IMR-90 (cell line): Measurements from ENCODE around the gene ITGB2. TPM values are rescaled to one million over a fixed set of nuclear protein-coding genes. Genes with fewer than 3 reads are reported as not detected.

ENCODE experiments used
- ATAC-seq: fragments of 200-7000 bp; cut with Tn5 transposase; 2 replicates; pipeline ENCODE4 v1.9.1; 2020; ENCODE audit warnings: low read depth, mild to moderate bottlenecking, moderate library complexity
- BruUV-seq: library from RNA; stranded (reverse); fragments of 400-500 nt; replicated peaks from 2 replicates; lab custom pipeline; 2021; lab: Mats Ljungman, UMichigan
- CTCF ChIA-PET: fragments of 300-600 bp; formaldehyde crosslinking; extraction: SDS; loops from one replicate; lab custom pipeline; 2021; ENCODE audit warnings: antibody characterized with exemption; lab: Yijun Ruan, JAX
- POLR2A ChIA-PET: fragments of 300-600 bp; sonication (Branson Sonifier 250); formaldehyde crosslinking; loops from one replicate; lab custom pipeline; 2022; ENCODE audit warnings: antibody characterized with exemption; ENCODE audit not compliant: unreplicated experiment; lab: Charles Lee
- DNase-seq: peaks from one replicate; pipeline ENCODE4 v3.0.0; 2013
- H2AFZ ChIP-seq: replicated peaks from 2 replicates; pipeline ENCODE3; 2013; ENCODE audit warnings: low read length, mild to moderate bottlenecking; ENCODE audit not compliant: poor library complexity
- H2AK5ac ChIP-seq: 2 replicates; pipeline ENCODE4 v1.6.1; 2013; ENCODE audit warnings: low read depth, low read length, inconsistent platforms
- H2AK9ac ChIP-seq: replicated peaks from 2 replicates; pipeline ENCODE3; 2013; ENCODE audit warnings: mild to moderate bottlenecking, low read depth, low read length, moderate library complexity; ENCODE audit not compliant: poor library complexity
- H2BK120ac ChIP-seq: 2 replicates; pipeline ENCODE4 v1.6.1; 2013; ENCODE audit warnings: low read depth, low read length, inconsistent platforms
- H2BK15ac ChIP-seq: 3 replicates; pipeline ENCODE4 v1.6.1; 2013; ENCODE audit warnings: low read depth, low read length, inconsistent platforms
- H2BK20ac ChIP-seq: 2 replicates; pipeline ENCODE4 v1.6.1; 2013; ENCODE audit warnings: low read depth, mild to moderate bottlenecking, inconsistent platforms, low read length, moderate library complexity
- H2BK5ac ChIP-seq: 2 replicates; pipeline ENCODE4 v1.6.1; 2013; ENCODE audit warnings: mild to moderate bottlenecking, low read depth, low read length, inconsistent platforms; ENCODE audit not compliant: poor library complexity, severe bottlenecking
- H3K14ac ChIP-seq: replicated peaks from 2 replicates; pipeline ENCODE4 v1.6.1; 2013; ENCODE audit warnings: low read depth, low read length, inconsistent platforms
- H3K18ac ChIP-seq: 2 replicates; pipeline ENCODE4 v1.6.1; 2013; ENCODE audit warnings: low read depth, low read length, control low read depth
- H3K23ac ChIP-seq: 2 replicates; pipeline ENCODE4 v1.6.1; 2013; ENCODE audit warnings: low read depth, low read length, inconsistent platforms
- H3K27ac ChIP-seq: 2 replicates; pipeline ENCODE4 v1.5.1; 2013; ENCODE audit warnings: mild to moderate bottlenecking, control low read depth, low read length; ENCODE audit not compliant: insufficient read depth
- H3K27me3 ChIP-seq: 2 replicates; pipeline ENCODE4 v1.6.1; 2013; ENCODE audit warnings: low read length; ENCODE audit not compliant: control insufficient read depth, insufficient read depth
- H3K36me3 ChIP-seq: 2 replicates; pipeline ENCODE4 v1.6.1; 2013; ENCODE audit warnings: low read length, mixed read lengths; ENCODE audit not compliant: control insufficient read depth, insufficient read depth
- H3K4ac ChIP-seq: 2 replicates; pipeline ENCODE4 v1.6.1; 2013; ENCODE audit warnings: low read depth, low read length, inconsistent platforms
- H3K4me1 ChIP-seq: 2 replicates; pipeline ENCODE4 v1.6.1; 2013; ENCODE audit warnings: low read length, mixed read lengths; ENCODE audit not compliant: control insufficient read depth, insufficient read depth
- H3K4me2 ChIP-seq: 2 replicates; pipeline ENCODE4 v1.6.1; 2013; ENCODE audit warnings: low read depth, mild to moderate bottlenecking, control low read depth, low read length, moderate library complexity
- H3K4me3 ChIP-seq: 2 replicates; pipeline ENCODE4 v1.5.1; 2013; ENCODE audit warnings: low read depth, mild to moderate bottlenecking, control low read depth, low read length, moderate library complexity; ENCODE audit not compliant: insufficient read depth
- H3K56ac ChIP-seq: 2 replicates; pipeline ENCODE4 v1.6.1; 2013; ENCODE audit warnings: low read length, inconsistent platforms; ENCODE audit not compliant: insufficient read depth; ENCODE audit errors: extremely low read depth
- H3K79me1 ChIP-seq, 2 experiments: 2 replicates each; pipeline ENCODE4 v1.6.1; 2013; ENCODE audit warnings: low read length in 2 of 2, inconsistent platforms in 1 of 2, low read depth in 1 of 2
- H3K9ac ChIP-seq: 2 replicates; pipeline ENCODE4 v1.6.1; 2013; ENCODE audit warnings: low read depth, low read length, control low read depth
- H3K9me1 ChIP-seq: 2 replicates; pipeline ENCODE4 v1.6.1; 2013; ENCODE audit warnings: low read length, inconsistent platforms; ENCODE audit not compliant: insufficient read depth
- H3K9me3 ChIP-seq: 2 replicates; pipeline ENCODE4 v1.6.1; 2013; ENCODE audit warnings: low read length; ENCODE audit not compliant: control insufficient read depth, insufficient read depth
- H4K20me1 ChIP-seq: 2 replicates; pipeline ENCODE4 v1.6.1; 2013; ENCODE audit warnings: low read length, inconsistent platforms; ENCODE audit not compliant: insufficient read depth
- H4K5ac ChIP-seq: 2 replicates; pipeline ENCODE4 v1.6.1; 2013; ENCODE audit warnings: mild to moderate bottlenecking, low read depth, low read length, control low read depth
- H4K8ac ChIP-seq, 2 experiments: 2 replicates each; pipeline ENCODE4 v1.6.1; 2013; ENCODE audit warnings: low read depth in 2 of 2, low read length in 2 of 2, control low read depth in 1 of 2, inconsistent platforms in 1 of 2
- H4K91ac ChIP-seq: 2 replicates; pipeline ENCODE4 v1.6.1; 2013; ENCODE audit warnings: low read depth, low read length, inconsistent platforms; ENCODE audit not compliant: insufficient read depth
- BHLHE40 ChIP-seq: fragments of 150-350 bp; IDR thresholded peaks from 2 replicates; pipeline ENCODE4 v1.6.1; 2016; ENCODE audit warnings: mild to moderate bottlenecking, low read depth, low read length
- CEBPB ChIP-seq: IDR thresholded peaks from 2 replicates; pipeline ENCODE4 v1.6.1; 2012; ENCODE audit warnings: low read depth, low read length, improper control_type of control experiment
- ELK1 ChIP-seq: fragments of 150-350 bp; IDR thresholded peaks from 2 replicates; pipeline ENCODE4 v1.6.1; 2016; ENCODE audit warnings: low read depth, mild to moderate bottlenecking, low read length, moderate library complexity, borderline replicate concordance
- MAFK ChIP-seq: IDR thresholded peaks from 2 replicates; pipeline ENCODE4 v1.6.1; 2012; ENCODE audit warnings: low read depth, low read length, improper control_type of control experiment
- MAZ ChIP-seq: IDR thresholded peaks from 2 replicates; pipeline ENCODE4 v1.6.1; 2012; ENCODE audit warnings: low read depth, mild to moderate bottlenecking, low read length, improper control_type of control experiment, moderate library complexity, borderline replicate concordance
- MXI1 ChIP-seq: IDR thresholded peaks from 2 replicates; pipeline ENCODE4 v1.6.1; 2012; ENCODE audit warnings: low read depth, mild to moderate bottlenecking, low read length, moderate library complexity, borderline replicate concordance
- POLR2A ChIP-seq: IDR thresholded peaks from 2 replicates; pipeline ENCODE4 v1.6.1; 2012; ENCODE audit warnings: mild to moderate bottlenecking, low read depth, low read length
- RAD21 ChIP-seq: IDR thresholded peaks from 2 replicates; pipeline ENCODE4 v1.6.1; 2012; ENCODE audit warnings: low read length, improper control_type of control experiment
- WGBS, 2 experiments: methylation state at CpG; one replicate each; pipeline versions ENCODE4 v1.1.5 to v1.1.7; 2013; ENCODE audit warnings: missing lambda C conversion rate in 2 of 2; ENCODE audit not compliant: insufficient read length in 1 of 2; ENCODE audit errors: extremely low coverage in 2 of 2; 5-methylcytosine and 5-hydroxymethylcytosine counted together
- dilution Hi-C: fragments of 300-500 bp; cut with HindIII; formaldehyde crosslinking; loops from one replicate; pipeline ENCODE4 v1.14.3; 2018; ENCODE audit warnings: low sequenced_read_pairs; ENCODE audit not compliant: unreplicated experiment
- in situ Hi-C: fragments of 300-500 bp; cut with MboI; formaldehyde crosslinking; loops from 3 replicates; pipeline ENCODE4 v1.14.3; 2019; ENCODE audit warnings: low sequenced_read_pairs, inconsistent platforms, mixed read lengths
- intact Hi-C: fragments of 100-400 bp; cut with micrococcal nuclease; formaldehyde crosslinking; loops from 2 replicates; pipeline ENCODE4 v1.10.0; 2022
- polyA plus RNA-seq, 3 experiments: library from polyadenylated mRNA; depleted of rRNA; stranded (reverse); fragments of >200 nt; gene quantifications; 2 replicates each; pipeline ENCODE4 v1.2.3, GENCODE V29; 2012; ENCODE audit warnings: low replicate concordance in 1 of 3
- total RNA-seq: library from RNA; depleted of rRNA; stranded (reverse); fragments of >200 nt; gene quantifications from 2 replicates; pipeline ENCODE4 v1.2.3, GENCODE V29; 2012

The ITGB2 gene
- total and polyA plus RNA-seq, 2 of the 4 experiments (the other 2 are of a cell fraction) = 0.14 TPM; not detected in 1

GRCh38 chr21:44939532-44940115 is 18.9 kb upstream of the ITGB2 start, which contains the start of gene SLX9:
TSS of gene SLX9 (plus strand) at chr21:44940029. CDS start at chr21:44940058, 29 bp downstream.
- BruUV-seq = no TSS peak
- Histone ChIP-seq H2AFZ (peak within 1 kb of the TSS; percentile 100), H2AK5ac (peak within 1 kb of the TSS; percentile 83), H4K5ac (peak within 1 kb of the TSS; percentile 98), H3K9ac (peak within 1 kb of the TSS; percentile 99), H3K9me3 (no peaks in the 10 kb centered on the region; the same call in 1 of the 2 replicates), H3K23ac (peak within 1 kb of the TSS; percentile 94), H3K4me3 (peak within 1 kb of the TSS; percentile 98), H4K20me1 (peaks cover 29% of the 10 kb centered on the region), H3K36me3 (peaks cover 12% of the 10 kb centered on the region), H3K56ac (peak within 1 kb of the TSS; percentile 27; the same call in 1 of the 2 replicates), H3K4me1 (peaks cover 7% of the 10 kb centered on the region; the same call in 1 of the 2 replicates), H3K27me3 (peaks cover 4% of the 10 kb centered on the region; the same call in 1 of the 2 replicates), H3K4me2 (peak within 1 kb of the TSS; percentile 100), H3K79me1 (peaks cover 31 to 56% of the 10 kb centered on the region in 2 experiments), H3K27ac (peak within 1 kb of the TSS; percentile 89), H3K18ac (peak within 1 kb of the TSS; percentile 87), H4K8ac (peak within 1 kb of the TSS; percentile 89 to 100), H3K4ac (peak within 1 kb of the TSS; percentile 97), H2AK9ac (peak within 1 kb of the TSS; percentile 95), H3K9me1 (peaks cover 9% of the 10 kb centered on the region), H2BK5ac (peak within 1 kb of the TSS; percentile 70), H4K91ac (peak within 1 kb of the TSS; percentile 94), H2BK15ac (no peak within 1 kb of the TSS), H2BK120ac (peak within 1 kb of the TSS; percentile 61; the same call in 1 of the 2 replicates), H2BK20ac (no peak within 1 kb of the TSS), H3K14ac (peak within 1 kb of the TSS; percentile 99)
- POLR2A ChIA-PET = no interaction called here
- in situ Hi-C loops = loop anchor here (5.0 to 25.0 kb wide), 2 partner anchors 142 to 427 kb away; no protein-coding TSS in a partner anchor
- peak; percentile 73 for DNase-seq
- CTCF ChIA-PET = interaction anchor here (1.5 kb wide), 1 partner anchor 189 kb away, joined by 6 read pairs; no protein-coding TSS in a partner anchor
- 1% methylated on average over 19 of the region's 69 CpGs; no CpG with 5 or more reads in 1 of the 2 experiments for whole genome bisulfite sequencing, 2 experiments
- dilution Hi-C loops = no loop called here
- intact Hi-C loops = loop anchor here (5.0 kb wide), 1 partner anchor 338 kb away; no protein-coding TSS in a partner anchor
- TF ChIP-seq CEBPB (no peak), MAFK (no peak), ELK1 (peak; percentile 36; the same call in 1 of the 2 replicates), POLR2A (no peak), BHLHE40 (peak; percentile 84), MAZ (peak; percentile 86), MXI1 (peak; percentile 63; the same call in 1 of the 2 replicates), RAD21 (no peak)
- ATAC-seq = peak; percentile 97
